Mucosa of rectum (tissue), 2 donors: Measurements from ENCODE around the gene DBNDD2.

Source experiments
- H3K27ac ChIP-seq, 2 donors: one replicate each; pipeline ENCODE4 v1.7.0; 2013; ENCODE audit warnings: inconsistent platforms in 2 of 2, low read depth in 2 of 2, low read length in 2 of 2
- H3K27me3 ChIP-seq, 2 donors: one replicate each; pipeline ENCODE4 v1.7.0; 2013; ENCODE audit warnings: low read length in 2 of 2; ENCODE audit not compliant: control insufficient read depth in 2 of 2, insufficient read depth in 2 of 2
- H3K36me3 ChIP-seq, 2 donors: one replicate each; pipeline ENCODE4 v1.7.0; 2013; ENCODE audit warnings: low read length in 2 of 2; ENCODE audit not compliant: control insufficient read depth in 2 of 2, insufficient read depth in 2 of 2
- H3K4me1 ChIP-seq, 2 donors: one replicate each; pipeline ENCODE4 v1.7.0; 2013; ENCODE audit warnings: low read length in 2 of 2, mild to moderate bottlenecking in 1 of 2; ENCODE audit not compliant: control insufficient read depth in 2 of 2, insufficient read depth in 2 of 2
- H3K4me3 ChIP-seq, 2 donors: one replicate each; pipeline ENCODE4 v1.7.0; 2013; ENCODE audit warnings: low read length in 2 of 2
- H3K9ac ChIP-seq, 2 donors: one replicate each; pipeline ENCODE4 v1.7.0; 2013; ENCODE audit warnings: low read length in 2 of 2, low read depth in 1 of 2, mild to moderate bottlenecking in 1 of 2
- H3K9me3 ChIP-seq, 2 donors: one replicate each; pipeline ENCODE4 v1.7.0; 2013; ENCODE audit warnings: low read length in 2 of 2; ENCODE audit not compliant: control insufficient read depth in 2 of 2
- donor health status: healthy.
- donor health status: Normal muscosa, but diverticular disease.

The DBNDD2 gene

GRCh38 chr20:45432294-45432693, 24.2 kb downstream of the DBNDD2 start:
- Histone ChIP-seq H3K4me3 (no peak overlapping the region), H3K4me1 (peaks cover 3 to 7% of the 10 kb centered on the region in 2 donors), H3K9me3 (no peaks in the 10 kb centered on the region), H3K36me3 (peaks cover 2 to 8% of the 10 kb centered on the region in 2 donors), H3K27ac (no peak overlapping the region), H3K27me3 (no peaks in the 10 kb centered on the region), H3K9ac (no peak overlapping the region)

- no peaks in the 10 kb centered on the region for H3K4me1 ChIP-seq
- H3K9ac ChIP-seq, result no peak overlapping the region
- H3K27me3 ChIP-seq, result no peaks in the 10 kb centered on the region
- H3K36me3 ChIP-seq, result peaks cover 2 to 3% of the 10 kb centered on the region in 2 donors
- no peak overlapping the region for H3K4me3 ChIP-seq
- no peak overlapping the region for H3K27ac ChIP-seq
- H3K9me3 ChIP-seq, result no peaks in the 10 kb centered on the region
Observed at GRCh38 chr20:45433316-45433715, 25.2 kb downstream of the DBNDD2 start.

GRCh38 chr20:45433976-45434375, 25.9 kb downstream of the DBNDD2 start:
- Histone ChIP-seq H3K9ac (no peak overlapping the region), H3K4me1 (no peaks in the 10 kb centered on the region), H3K27ac (no peak overlapping the region), H3K9me3 (no peaks in the 10 kb centered on the region), H3K36me3 (peaks cover 2 to 3% of the 10 kb centered on the region in 2 donors), H3K27me3 (no peaks in the 10 kb centered on the region), H3K4me3 (no peak overlapping the region)

GRCh38 chr20:45436732-45437485, 28.8 kb downstream of the DBNDD2 start:
- Histone ChIP-seq H3K4me3 (peak overlapping the region; percentile 66 to 85), H3K9ac (peak overlapping the region; percentile 83 to 87), H3K27me3 (no peaks in the 10 kb centered on the region), H3K9me3 (no peaks in the 10 kb centered on the region), H3K4me1 (no peaks in the 10 kb centered on the region), H3K27ac (peak overlapping the region; percentile 69 to 77), H3K36me3 (peaks cover 2 to 3% of the 10 kb centered on the region in 2 donors)

GRCh38 chr20:45440424-45440823, 32.3 kb downstream of the DBNDD2 start:
- Histone ChIP-seq H3K4me1 (no peaks in the 10 kb centered on the region), H3K9ac (no peak overlapping the region), H3K4me3 (no peak overlapping the region), H3K36me3 (no peaks in the 10 kb centered on the region), H3K27me3 (no peaks in the 10 kb centered on the region), H3K27ac (no peak overlapping the region), H3K9me3 (no peaks in the 10 kb centered on the region)

- Histone ChIP-seq H3K9ac (no peak overlapping the region), H3K36me3 (no peaks in the 10 kb centered on the region), H3K27ac (no peak overlapping the region), H3K4me3 (no peak overlapping the region), H3K27me3 (no peaks in the 10 kb centered on the region), H3K4me1 (no peaks in the 10 kb centered on the region), H3K9me3 (no peaks in the 10 kb centered on the region)
Observed at GRCh38 chr20:45440891-45441685, 33.0 kb downstream of the DBNDD2 start.

- Histone ChIP-seq H3K27me3 (no peaks in the 10 kb centered on the region), H3K4me1 (no peaks in the 10 kb centered on the region), H3K9ac (no peak overlapping the region), H3K9me3 (no peaks in the 10 kb centered on the region), H3K27ac (no peak overlapping the region), H3K36me3 (no peaks in the 10 kb centered on the region), H3K4me3 (no peak overlapping the region)
Observed at GRCh38 chr20:45441746-45442145, 33.7 kb downstream of the DBNDD2 start.

- H3K27ac ChIP-seq, result no peak overlapping the region
- no peaks in the 10 kb centered on the region for H3K36me3 ChIP-seq
- no peaks in the 10 kb centered on the region for H3K9me3 ChIP-seq
- no peak overlapping the region for H3K9ac ChIP-seq
- no peaks in the 10 kb centered on the region for H3K27me3 ChIP-seq
- H3K4me3 ChIP-seq, result no peak overlapping the region
- no peaks in the 10 kb centered on the region for H3K4me1 ChIP-seq
Observed at GRCh38 chr20:45444050-45444449, 36.0 kb downstream of the DBNDD2 start.

GRCh38 chr20:45445805-45446562, 37.9 kb downstream of the DBNDD2 start:
- no peaks in the 10 kb centered on the region for H3K36me3 ChIP-seq
- no peak overlapping the region for H3K27ac ChIP-seq
- H3K9me3 ChIP-seq, result no peaks in the 10 kb centered on the region
- peaks cover 7 to 8% of the 10 kb centered on the region in 2 donors for H3K4me1 ChIP-seq
- no peaks in the 10 kb centered on the region for H3K27me3 ChIP-seq
- no peak overlapping the region for H3K4me3 ChIP-seq
- no peak overlapping the region for H3K9ac ChIP-seq

- H3K27ac ChIP-seq, result no peak overlapping the region
- no peak overlapping the region for H3K9ac ChIP-seq
- no peaks in the 10 kb centered on the region for H3K27me3 ChIP-seq
- peaks cover 7 to 8% of the 10 kb centered on the region in 2 donors for H3K4me1 ChIP-seq
- H3K36me3 ChIP-seq, result no peaks in the 10 kb centered on the region
- H3K9me3 ChIP-seq, result no peaks in the 10 kb centered on the region
- no peak overlapping the region for H3K4me3 ChIP-seq
Observed at GRCh38 chr20:45448270-45448669, 40.2 kb downstream of the DBNDD2 start.
